Breast epithelium (tissue), 4 donors: ENCODE data around the gene BAIAP2L2. TPM values are rescaled to one million over a fixed set of nuclear protein-coding genes. Genes with fewer than 3 reads are reported as not detected.

Source experiments
- DNase-seq, 2 donors: peaks; one replicate each; pipeline ENCODE4 v3.0.0-alpha.2; 2019; ENCODE audit warnings: low spot score in 2 of 2
- H3K27ac ChIP-seq, 2 donors: fragments of 200-600 bp; sonication (generic) in 1 of 2; one replicate each; pipeline ENCODE4 v1.5.1; 2016 to 2019; ENCODE audit warnings: mild to moderate bottlenecking in 1 of 2
- H3K27me3 ChIP-seq, 2 donors: fragments of 200-600 bp; sonication (generic) in 1 of 2; one replicate each; pipeline versions ENCODE4 v1.5.1 to v1.6.0; 2017 to 2019; ENCODE audit warnings: control low read depth in 1 of 2, mild to moderate bottlenecking in 1 of 2
- H3K36me3 ChIP-seq: fragments of 200-600 bp; one replicate; pipeline ENCODE4 v1.5.1; 2019
- H3K4me1 ChIP-seq, 2 donors: fragments of 200-600 bp; sonication (generic); one replicate each; pipeline ENCODE4 v1.5.1; 2016 to 2019; ENCODE audit warnings: control low read depth in 1 of 2
- H3K4me3 ChIP-seq, 3 donors: fragments of 200-600 bp; sonication (generic); 1 replicate in 2 of 3; 2 replicates in 1 of 3; pipeline ENCODE4 v1.5.1; 2016 to 2019; ENCODE audit warnings: mild to moderate bottlenecking in 3 of 3, moderate library complexity in 2 of 3
- H3K9me3 ChIP-seq, 2 donors: fragments of 200-600 bp; sonication (generic) in 1 of 2; one replicate each; pipeline ENCODE4 v1.5.1; 2016 to 2019; ENCODE audit warnings: control low read depth in 1 of 2
- POLR2A ChIP-seq: fragments of 450-650 bp; IDR thresholded peaks from one replicate; pipeline ENCODE4 v1.6.1; 2016; ENCODE audit warnings: antibody characterized with exemption, mild to moderate bottlenecking, moderate library complexity
- POLR2AphosphoS5 ChIP-seq, 3 donors: sonication (generic); formaldehyde crosslinking; IDR thresholded peaks; one replicate each; pipeline ENCODE4 v1.6.1; 2017; ENCODE audit warnings: antibody characterized with exemption in 3 of 3
- intact Hi-C: fragments of 100-400 bp; cut with DNase I; formaldehyde crosslinking; loops from one replicate; pipeline ENCODE4 v1.15.1; 2023; ENCODE audit warnings: low total_unique reads
- total RNA-seq, 3 donors: library from RNA; depleted of rRNA; stranded (reverse); fragments of >200 nt; gene quantifications; one replicate each; pipeline ENCODE4 v1.1.0, GENCODE V29; 2016
- TF ChIP-seq, protein P1 (sequence below), 3 donors: fragments of 450-650 bp; IDR thresholded peaks; one replicate each; pipeline ENCODE4 v1.5.1; 2016 to 2017; ENCODE audit warnings: antibody characterized with exemption in 3 of 3, mild to moderate bottlenecking in 3 of 3, moderate library complexity in 3 of 3

BAIAP2L2 gene
- total RNA-seq, 3 donors from 2014 or later: 0.80 to 1.3 (median 1.0) TPM

GRCh38 chr22:38067761-38068360, 42.6 kb downstream of the BAIAP2L2 start:
- Histone ChIP-seq H3K9me3 (no peaks in the 10 kb centered on the region), H3K27ac (peak overlapping the region in 1 of 2 donors; percentile 32), H3K36me3 (peaks cover 14% of the 10 kb centered on the region), H3K4me3 (no peak overlapping the region), H3K4me1 (no peaks in the 10 kb centered on the region), H3K27me3 (no peaks in the 10 kb centered on the region)
- no peak for TF ChIP-seq POLR2AphosphoS5 (IDR thresholded peaks at IDR 0.05)
- no peak for TF ChIP-seq POLR2A
- TF ChIP-seq, protein P1, sequence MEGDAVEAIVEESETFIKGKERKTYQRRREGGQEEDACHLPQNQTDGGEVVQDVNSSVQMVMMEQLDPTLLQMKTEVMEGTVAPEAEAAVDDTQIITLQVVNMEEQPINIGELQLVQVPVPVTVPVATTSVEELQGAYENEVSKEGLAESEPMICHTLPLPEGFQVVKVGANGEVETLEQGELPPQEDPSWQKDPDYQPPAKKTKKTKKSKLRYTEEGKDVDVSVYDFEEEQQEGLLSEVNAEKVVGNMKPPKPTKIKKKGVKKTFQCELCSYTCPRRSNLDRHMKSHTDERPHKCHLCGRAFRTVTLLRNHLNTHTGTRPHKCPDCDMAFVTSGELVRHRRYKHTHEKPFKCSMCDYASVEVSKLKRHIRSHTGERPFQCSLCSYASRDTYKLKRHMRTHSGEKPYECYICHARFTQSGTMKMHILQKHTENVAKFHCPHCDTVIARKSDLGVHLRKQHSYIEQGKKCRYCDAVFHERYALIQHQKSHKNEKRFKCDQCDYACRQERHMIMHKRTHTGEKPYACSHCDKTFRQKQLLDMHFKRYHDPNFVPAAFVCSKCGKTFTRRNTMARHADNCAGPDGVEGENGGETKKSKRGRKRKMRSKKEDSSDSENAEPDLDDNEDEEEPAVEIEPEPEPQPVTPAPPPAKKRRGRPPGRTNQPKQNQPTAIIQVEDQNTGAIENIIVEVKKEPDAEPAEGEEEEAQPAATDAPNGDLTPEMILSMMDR (IDR thresholded peaks at IDR 0.05): no peak
- DNase-seq: no peak
- intact Hi-C loops: no loop called here

- H3K27me3 ChIP-seq: no peaks in the 10 kb centered on the region
- intact Hi-C loops: no loop called here
- peaks cover 14% of the 10 kb centered on the region for H3K36me3 ChIP-seq
- TF ChIP-seq POLR2AphosphoS5 (IDR thresholded peaks at IDR 0.05) (no peak), POLR2A (no peak)
- TF ChIP-seq, protein P1 (IDR thresholded peaks at IDR 0.05): no peak
- no peak for DNase-seq
- no peak overlapping the region for H3K27ac ChIP-seq
- no peaks in the 10 kb centered on the region for H3K4me1 ChIP-seq
- H3K4me3 ChIP-seq: no peak overlapping the region
- no peaks in the 10 kb centered on the region for H3K9me3 ChIP-seq
Measured at GRCh38 chr22:38067028-38067415, 43.5 kb downstream of the BAIAP2L2 start.

GRCh38 chr22:38066381-38067027, 44.0 kb downstream of the BAIAP2L2 start:
- Histone ChIP-seq H3K9me3 (no peaks in the 10 kb centered on the region), H3K36me3 (peaks cover 14% of the 10 kb centered on the region), H3K4me1 (no peaks in the 10 kb centered on the region), H3K27me3 (no peaks in the 10 kb centered on the region), H3K27ac (no peak overlapping the region), H3K4me3 (no peak overlapping the region)
- TF ChIP-seq POLR2AphosphoS5 (IDR thresholded peaks at IDR 0.05) (no peak), POLR2A (no peak)
- TF ChIP-seq, protein P1 (IDR thresholded peaks at IDR 0.05): no peak
- no peak for DNase-seq
- intact Hi-C loops: no loop called here

DNA sequence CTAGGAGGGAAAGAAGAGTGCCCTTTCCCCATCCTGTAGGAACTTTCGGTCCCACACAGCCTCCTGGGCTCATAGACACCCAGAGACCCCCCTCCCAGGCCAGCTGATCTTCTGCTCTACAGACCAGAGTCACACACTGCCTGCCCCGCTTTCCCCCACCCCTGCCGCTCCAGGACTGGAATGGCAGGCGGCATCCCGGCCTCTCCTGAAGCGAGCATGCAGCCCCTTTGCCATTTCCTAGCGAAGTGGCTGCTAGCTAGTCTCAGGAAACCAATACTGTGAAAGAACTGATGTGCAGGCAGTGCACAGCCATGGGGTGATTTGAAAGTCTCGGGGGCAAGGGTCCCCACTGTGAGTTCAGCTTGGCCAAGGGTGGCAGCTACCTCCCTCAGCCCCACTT, 44.9 kb downstream of the BAIAP2L2 start:
- no peaks in the 10 kb centered on the region for H3K4me1 ChIP-seq
- no peak overlapping the region for H3K27ac ChIP-seq
- no peaks in the 10 kb centered on the region for H3K27me3 ChIP-seq
- H3K4me3 ChIP-seq: no peak overlapping the region
- intact Hi-C loops: no loop called here
- TF ChIP-seq POLR2AphosphoS5 (IDR thresholded peaks at IDR 0.05): no peak
- TF ChIP-seq, protein P1 (IDR thresholded peaks at IDR 0.05): no peak
- no peak for TF ChIP-seq POLR2A
- H3K36me3 ChIP-seq: peaks cover 14% of the 10 kb centered on the region
- no peaks in the 10 kb centered on the region for H3K9me3 ChIP-seq
- DNase-seq: no peak

GRCh38 chr22:38062791-38063190, 47.7 kb downstream of the BAIAP2L2 start:
- peak in 1 of 3 donors; percentile 24 for TF ChIP-seq POLR2AphosphoS5 (IDR thresholded peaks at IDR 0.05)
- TF ChIP-seq, protein P1 (IDR thresholded peaks at IDR 0.05): no peak
- no peak for TF ChIP-seq POLR2A
- no peak overlapping the region for H3K4me3 ChIP-seq
- no peaks in the 10 kb centered on the region for H3K27me3 ChIP-seq
- no peaks in the 10 kb centered on the region for H3K4me1 ChIP-seq
- intact Hi-C loops: no loop called here
- no peaks in the 10 kb centered on the region for H3K9me3 ChIP-seq
- DNase-seq: peak in 1 of 2 donors; percentile 47
- peak overlapping the region; percentile 31 to 38 for H3K27ac ChIP-seq
- H3K36me3 ChIP-seq: peaks cover 14% of the 10 kb centered on the region
